Myocyte (in vitro differentiated cells): ENCODE measurements around the gene CD160. TPM values are rescaled to one million over a fixed set of nuclear protein-coding genes. Genes with fewer than 3 reads are reported as not detected.

ENCODE experiments used
- total RNA-seq: library from RNA; depleted of rRNA; stranded (reverse); fragments of >200 nt; gene quantifications from 2 replicates; pipeline ENCODE4 v1.2.3, GENCODE V29; 2014

Gene CD160
- total RNA-seq, 1 donor from 2014 or later = not detected

Other genes with a start within 250 kb of the CD160 start
- gene GPR89A, start 111.5 kb upstream of the CD160 start, total RNA-seq = 43.9 and 52.4 TPM in 2 replicates
- gene PDZK1, start 12.1 kb upstream of the CD160 start, total RNA-seq = 55.0 and 90.7 TPM in 2 replicates
- 22.7 and 30.4 TPM in 2 replicates for gene RNF115, start 104.6 kb downstream of the CD160 start, total RNA-seq
- 26.8 and 27.2 TPM in 2 replicates for gene POLR3C, start 104.7 kb downstream of the CD160 start, total RNA-seq
- gene NUDT17, start 126.1 kb downstream of the CD160 start, total RNA-seq = 10.7 and 13.6 TPM in 2 replicates
- gene PIAS3, start 139.6 kb downstream of the CD160 start, total RNA-seq = 27.9 and 28.1 TPM in 2 replicates
- 0.13 and 0.31 TPM in 2 replicates for gene ANKRD35, start 166.4 kb downstream of the CD160 start, total RNA-seq
- 30.2 and 41.5 TPM in 2 replicates for gene ITGA10, start 190.6 kb downstream of the CD160 start, total RNA-seq
- gene PEX11B, start 199.2 kb downstream of the CD160 start, total RNA-seq = 27.1 and 34.2 TPM in 2 replicates
- gene RBM8A, start 208.0 kb downstream of the CD160 start, total RNA-seq = 191 and 218 TPM in 2 replicates
- 24.4 and 24.7 TPM in 2 replicates for gene LIX1L, start 238.5 kb downstream of the CD160 start, total RNA-seq
- 1.6 and 2.5 TPM in 2 replicates for gene ANKRD34A, start 245.1 kb downstream of the CD160 start, total RNA-seq
- gene POLR3GL, start 245.2 kb downstream of the CD160 start, total RNA-seq = 36.0 and 37.3 TPM in 2 replicates